ENCODE measurements around the gene KLHL1.

KLHL1 gene

DNA sequence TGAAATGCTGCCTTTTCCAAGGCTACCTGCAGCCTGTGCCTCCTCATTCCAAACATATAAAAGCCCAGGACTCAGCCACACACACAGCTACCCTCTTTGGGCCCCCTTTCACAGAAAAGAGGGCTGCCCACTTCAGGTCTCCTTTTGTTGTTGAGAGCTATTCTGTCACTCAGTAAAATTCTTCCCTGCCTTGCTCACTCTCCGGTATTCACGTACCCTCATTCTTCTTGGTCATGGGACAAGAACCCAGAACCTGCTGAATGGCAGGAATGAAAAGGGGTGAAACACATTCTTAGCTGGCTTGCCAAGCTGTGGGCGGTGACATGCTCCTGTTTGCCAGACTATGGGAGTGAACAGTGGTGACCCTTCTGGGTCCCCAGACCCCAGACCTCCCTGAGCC, 338.6 kb downstream of the KLHL1 start:
- DNase-seq = no peak
- Histone ChIP-seq H2AK5ac (ENCODE audit: low read length) (peak overlapping the region; percentile 15), H2AFZ (ENCODE audit: insufficient read depth, low read length, poor library complexity) (no peak overlapping the region), H3K18ac (ENCODE audit: low read length) (peak overlapping the region; percentile 81), H3K4me1 (ENCODE audit: control insufficient read depth in 1 of 2, insufficient read depth in 2 of 2, low read length in 2 of 2) (peaks cover 8 to 9% of the 10 kb centered on the region in 2 experiments), H3K9ac (ENCODE audit: low read length) (no peak overlapping the region), H2BK120ac (ENCODE audit: insufficient read depth, low read length, poor library complexity) (peak overlapping the region; percentile 70), H4K91ac (ENCODE audit: low read depth, low read length) (peak overlapping the region; percentile 76), H3K4ac (ENCODE audit: low read depth, low read length) (no peak overlapping the region), H3K36me3 (ENCODE audit: control insufficient read depth in 1 of 2, insufficient read depth in 2 of 2, low read length in 2 of 2) (peaks cover 2% of the 10 kb centered on the region in 2 experiments), H3K4me2 (ENCODE audit: low read length) (no peak overlapping the region), H2BK5ac (ENCODE audit: low read depth, low read length, poor library complexity) (peak overlapping the region; percentile 66), H3K14ac (ENCODE audit: low read length) (peak overlapping the region; percentile 61), H3K9me3 (ENCODE audit: insufficient read depth, low read depth, low read length) (no peaks in the 10 kb centered on the region), H3K27me3 (ENCODE audit: insufficient read depth, low read length) (no peaks in the 10 kb centered on the region), H3K4me3 (ENCODE audit: low read depth, low read length) (no peak overlapping the region), H3K23ac (ENCODE audit: low read length) (no peak overlapping the region), H4K8ac (ENCODE audit: low read depth, low read length) (peak overlapping the region; percentile 6), H3K27ac (ENCODE audit: low read depth, low read length) (peak overlapping the region; percentile 83), H4K12ac (ENCODE audit: low read depth, low read length) (no peak overlapping the region), H3K79me1 (ENCODE audit: low read length) (peaks cover 5% of the 10 kb centered on the region), H2BK12ac (ENCODE audit: low read length) (peak overlapping the region; percentile 95), H3K79me2 (ENCODE audit: control insufficient read depth, insufficient read depth, low read length, poor library complexity) (peaks cover 1% of the 10 kb centered on the region)
- WGBS (ENCODE audit: extremely low coverage, insufficient coverage, insufficient read length) = no CpG with 5 or more reads among the region's 3 CpGs

DNA sequence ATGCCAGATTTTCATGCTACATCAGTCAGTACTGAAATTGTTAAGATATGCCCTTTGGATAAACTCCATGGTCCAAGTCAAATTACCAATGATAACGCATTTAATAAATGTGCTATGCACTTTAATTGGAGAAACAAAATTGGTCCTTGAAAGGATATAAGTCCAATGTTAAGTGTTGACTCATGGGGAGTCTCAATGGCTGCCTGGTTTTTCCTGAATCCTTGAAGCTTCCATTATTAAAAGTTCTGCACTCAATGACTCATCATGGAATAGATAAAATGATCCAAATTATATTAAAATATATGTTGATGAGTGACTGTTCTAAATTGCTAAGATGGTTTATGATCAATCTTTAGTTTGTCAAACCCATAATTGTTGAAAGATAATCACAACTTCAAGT, 346.7 kb downstream of the KLHL1 start:
- Histone ChIP-seq H2AK5ac (ENCODE audit: low read length) (no peak overlapping the region), H3K27me3 (ENCODE audit: insufficient read depth, low read length) (no peaks in the 10 kb centered on the region), H2BK12ac (ENCODE audit: low read length) (no peak overlapping the region), H3K9me3 (ENCODE audit: insufficient read depth, low read depth, low read length) (no peaks in the 10 kb centered on the region), H4K8ac (ENCODE audit: low read depth, low read length) (no peak overlapping the region), H3K18ac (ENCODE audit: low read length) (no peak overlapping the region), H3K79me1 (ENCODE audit: low read length) (no peaks in the 10 kb centered on the region), H3K4me1 (ENCODE audit: control insufficient read depth in 1 of 2, insufficient read depth in 2 of 2, low read length in 2 of 2) (no peaks in the 10 kb centered on the region), H3K27ac (ENCODE audit: low read depth, low read length) (no peak overlapping the region), H3K36me3 (ENCODE audit: control insufficient read depth in 1 of 2, insufficient read depth in 2 of 2, low read length in 2 of 2) (no peaks in the 10 kb centered on the region), H3K4me3 (ENCODE audit: low read depth, low read length) (no peak overlapping the region), H3K4me2 (ENCODE audit: low read length) (no peak overlapping the region), H3K9ac (ENCODE audit: low read length) (no peak overlapping the region), H2AFZ (ENCODE audit: insufficient read depth, low read length, poor library complexity) (no peak overlapping the region), H4K91ac (ENCODE audit: low read depth, low read length) (no peak overlapping the region), H3K14ac (ENCODE audit: low read length) (no peak overlapping the region), H2BK5ac (ENCODE audit: low read depth, low read length, poor library complexity) (no peak overlapping the region), H2BK120ac (ENCODE audit: insufficient read depth, low read length, poor library complexity) (no peak overlapping the region), H3K79me2 (ENCODE audit: control insufficient read depth, insufficient read depth, low read length, poor library complexity) (no peaks in the 10 kb centered on the region), H3K4ac (ENCODE audit: low read depth, low read length) (no peak overlapping the region), H3K23ac (ENCODE audit: low read length) (no peak overlapping the region), H4K12ac (ENCODE audit: low read depth, low read length) (no peak overlapping the region)
- WGBS (ENCODE audit: extremely low coverage, insufficient coverage, insufficient read length) = no CpG with 5 or more reads among the region's 1 CpG
- no peak for DNase-seq

DNA sequence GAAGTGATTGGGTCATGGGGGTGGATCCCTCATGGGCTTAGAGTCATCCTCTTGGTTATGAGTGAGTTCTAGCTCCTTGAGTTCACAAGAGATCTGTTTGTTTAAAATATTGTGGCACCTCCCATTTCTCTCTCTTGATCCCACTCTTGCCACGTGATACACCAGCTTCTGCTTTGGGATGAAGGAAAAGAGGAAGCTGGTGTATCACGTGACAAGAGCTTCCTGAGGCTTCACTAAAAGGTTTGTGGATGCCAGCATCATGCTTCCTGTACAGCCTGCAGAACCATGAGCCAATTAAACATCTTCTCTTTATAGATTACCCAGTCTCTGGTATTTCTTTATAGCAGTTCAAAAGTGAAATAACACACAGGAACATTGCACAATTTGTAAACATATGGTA, 353.2 kb downstream of the KLHL1 start:
- no peak overlapping the region for H2BK120ac ChIP-seq (ENCODE audit: insufficient read depth, low read length, poor library complexity)

DNA sequence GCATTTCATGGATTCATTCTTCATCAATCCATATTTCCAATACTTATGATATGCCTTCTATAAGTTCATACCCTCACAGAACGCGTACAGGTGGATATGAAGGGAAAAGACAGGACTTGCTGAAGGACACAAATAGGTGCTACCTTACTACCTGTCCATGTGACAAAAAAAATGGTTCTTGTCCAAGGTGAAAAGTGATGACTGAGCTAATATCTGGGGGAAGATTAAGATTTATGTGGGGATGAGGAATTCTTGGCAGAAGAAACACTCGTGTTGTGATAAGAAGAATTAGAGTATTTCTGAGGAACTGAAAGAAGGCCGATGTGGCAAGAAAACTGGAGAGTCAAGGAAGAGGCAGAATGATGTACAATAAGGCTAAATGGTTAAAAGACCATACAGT, 357.0 kb downstream of the KLHL1 start:
- H4K91ac ChIP-seq (ENCODE audit: low read depth, low read length) = no peak overlapping the region

More for the DNA sequence above, 353.2 kb downstream of the KLHL1 start:
- Histone ChIP-seq H3K9ac (ENCODE audit: low read length) (no peak overlapping the region), H3K4ac (ENCODE audit: low read depth, low read length) (no peak overlapping the region), H3K18ac (ENCODE audit: low read length) (no peak overlapping the region), H2AK5ac (ENCODE audit: low read length) (no peak overlapping the region), H4K8ac (ENCODE audit: low read depth, low read length) (no peak overlapping the region), H2BK5ac (ENCODE audit: low read depth, low read length, poor library complexity) (no peak overlapping the region), H3K4me1 (ENCODE audit: control insufficient read depth in 1 of 2, insufficient read depth in 2 of 2, low read length in 2 of 2) (no peaks in the 10 kb centered on the region), H3K79me2 (ENCODE audit: control insufficient read depth, insufficient read depth, low read length, poor library complexity) (no peaks in the 10 kb centered on the region), H2AFZ (ENCODE audit: insufficient read depth, low read length, poor library complexity) (no peak overlapping the region), H3K23ac (ENCODE audit: low read length) (no peak overlapping the region), H4K12ac (ENCODE audit: low read depth, low read length) (no peak overlapping the region), H3K4me2 (ENCODE audit: low read length) (no peak overlapping the region), H3K27me3 (ENCODE audit: insufficient read depth, low read length) (no peaks in the 10 kb centered on the region), H3K9me3 (ENCODE audit: insufficient read depth, low read depth, low read length) (no peaks in the 10 kb centered on the region), H3K27ac (ENCODE audit: low read depth, low read length) (no peak overlapping the region), H3K4me3 (ENCODE audit: low read depth, low read length) (no peak overlapping the region), H3K36me3 (ENCODE audit: control insufficient read depth in 1 of 2, insufficient read depth in 2 of 2, low read length in 2 of 2) (no peaks in the 10 kb centered on the region), H3K14ac (ENCODE audit: low read length) (no peak overlapping the region), H2BK12ac (ENCODE audit: low read length) (no peak overlapping the region), H3K79me1 (ENCODE audit: low read length) (no peaks in the 10 kb centered on the region), H4K91ac (ENCODE audit: low read depth, low read length) (no peak overlapping the region)
- no peak for DNase-seq
- WGBS (ENCODE audit: extremely low coverage, insufficient coverage, insufficient read length) = no CpG with 5 or more reads among the region's 2 CpGs

More for the DNA sequence above, 357.0 kb downstream of the KLHL1 start:
- H2BK5ac ChIP-seq (ENCODE audit: low read depth, low read length, poor library complexity) = no peak overlapping the region
- no peaks in the 10 kb centered on the region for H3K27me3 ChIP-seq (ENCODE audit: insufficient read depth, low read length)
- no peak overlapping the region for H4K12ac ChIP-seq (ENCODE audit: low read depth, low read length)
- H3K23ac ChIP-seq (ENCODE audit: low read length) = no peak overlapping the region
- H3K27ac ChIP-seq (ENCODE audit: low read depth, low read length) = no peak overlapping the region
- no peak for DNase-seq
- no peaks in the 10 kb centered on the region for H3K79me1 ChIP-seq (ENCODE audit: low read length)
- H3K18ac ChIP-seq (ENCODE audit: low read length) = no peak overlapping the region
- H3K4me3 ChIP-seq (ENCODE audit: low read depth, low read length) = no peak overlapping the region
- no peak overlapping the region for H2BK120ac ChIP-seq (ENCODE audit: insufficient read depth, low read length, poor library complexity)
- no peaks in the 10 kb centered on the region for H3K9me3 ChIP-seq (ENCODE audit: insufficient read depth, low read depth, low read length)
- no peak overlapping the region for H3K14ac ChIP-seq (ENCODE audit: low read length)
- no peak overlapping the region for H2BK12ac ChIP-seq (ENCODE audit: low read length)
- no peaks in the 10 kb centered on the region for H3K36me3 ChIP-seq (ENCODE audit: control insufficient read depth in 1 of 2, insufficient read depth in 2 of 2, low read length in 2 of 2)
- H3K4me2 ChIP-seq (ENCODE audit: low read length) = no peak overlapping the region
- H3K4ac ChIP-seq (ENCODE audit: low read depth, low read length) = no peak overlapping the region
- H2AK5ac ChIP-seq (ENCODE audit: low read length) = no peak overlapping the region
- H2AFZ ChIP-seq (ENCODE audit: insufficient read depth, low read length, poor library complexity) = no peak overlapping the region
- H3K9ac ChIP-seq (ENCODE audit: low read length) = no peak overlapping the region
- no peaks in the 10 kb centered on the region for H3K79me2 ChIP-seq (ENCODE audit: control insufficient read depth, insufficient read depth, low read length, poor library complexity)
- WGBS (ENCODE audit: extremely low coverage, insufficient coverage, insufficient read length) = 100% methylated on average over 1 of the region's 4 CpGs
- no peaks in the 10 kb centered on the region for H3K4me1 ChIP-seq (ENCODE audit: control insufficient read depth in 1 of 2, insufficient read depth in 2 of 2, low read length in 2 of 2)
- no peak overlapping the region for H4K8ac ChIP-seq (ENCODE audit: low read depth, low read length)

Measured in trophoblast cell (in vitro differentiated cells and primary cell).